Caco-2 (cell line): ENCODE data around the gene ZNF625. TPM values are rescaled to one million over a fixed set of nuclear protein-coding genes. Genes with fewer than 3 reads are reported as not detected.
A peak's percentile ranks its signal among the peaks of the same experiment; 100 is the strongest.

Source experiments
- BruUV-seq: library from RNA; stranded (reverse); fragments of 400-500 nt; replicated peaks from 2 replicates; lab custom pipeline; 2021; lab: Mats Ljungman, UMichigan
- CTCF ChIA-PET: fragments of 300-600 bp; sonication (Branson Sonifier 250); formaldehyde crosslinking; loops from one replicate; lab custom pipeline; 2022; ENCODE audit warnings: antibody characterized with exemption; lab: Charles Lee
- POLR2A ChIA-PET: fragments of 300-600 bp; sonication (Branson Sonifier 250); formaldehyde crosslinking; loops from one replicate; lab custom pipeline; 2022; ENCODE audit warnings: antibody characterized with exemption; lab: Charles Lee
- DNase-seq, 2 experiments: peaks; one replicate each; pipeline versions ENCODE4 v3.0.0 to v3.0.0-alpha.2; 2020 to 2022
- H3K27me3 ChIP-seq: replicated peaks from 2 replicates; pipeline ENCODE4 v1.6.0; 2011; ENCODE audit warnings: low read length; ENCODE audit not compliant: control insufficient read depth, insufficient read depth
- H3K36me3 ChIP-seq: 2 replicates; pipeline ENCODE4 v1.5.1; 2011; ENCODE audit warnings: low read length; ENCODE audit not compliant: control insufficient read depth, insufficient read depth
- H3K4me1 ChIP-seq: fragments of 250-450 bp; sonication (Bioruptor Pico); 2 replicates; pipeline ENCODE4 v1.5.1; 2020; ENCODE audit warnings: mild to moderate bottlenecking
- H3K4me3 ChIP-seq: 2 replicates; pipeline ENCODE4 v1.5.1; 2011; ENCODE audit warnings: low read depth, mild to moderate bottlenecking, control low read depth, low read length
- H3K9me3 ChIP-seq: fragments of 250-450 bp; sonication (Bioruptor Pico); 2 replicates; pipeline ENCODE4 v1.5.1; 2020; ENCODE audit warnings: mild to moderate bottlenecking, moderate library complexity
- H3K27ac Mint-ChIP-seq: one replicate; pipeline ENCODE4 v1.8.0; 2022; ENCODE audit warnings: mixed read lengths; ENCODE audit not compliant: unreplicated experiment
- H3K27me3 Mint-ChIP-seq: one replicate; pipeline ENCODE4 v1.8.0; 2022; ENCODE audit warnings: mixed read lengths; ENCODE audit not compliant: insufficient read depth, unreplicated experiment
- H3K36me3 Mint-ChIP-seq: one replicate; pipeline ENCODE4 v1.8.0; 2022; ENCODE audit warnings: mild to moderate bottlenecking, mixed read lengths; ENCODE audit not compliant: insufficient read depth, unreplicated experiment
- H3K4me1 Mint-ChIP-seq: one replicate; pipeline ENCODE4 v1.8.0; 2022; ENCODE audit warnings: low read depth, mixed read lengths; ENCODE audit not compliant: unreplicated experiment
- H3K4me3 Mint-ChIP-seq: one replicate; pipeline ENCODE4 v1.8.0; 2022; ENCODE audit warnings: mild to moderate bottlenecking, moderate library complexity, mixed read lengths; ENCODE audit not compliant: unreplicated experiment
- H3K9me3 Mint-ChIP-seq: one replicate; pipeline ENCODE4 v1.8.0; 2022; ENCODE audit warnings: mixed read lengths; ENCODE audit not compliant: unreplicated experiment
- intact Hi-C: fragments of 100-400 bp; cut with micrococcal nuclease; formaldehyde crosslinking; loops from one replicate; pipeline ENCODE4 v1.10.0; 2022; ENCODE audit not compliant: unreplicated experiment
- total RNA-seq: library from RNA; stranded (reverse); gene quantifications from 2 replicates; pipeline ENCODE4 v1.2.3, GENCODE V29; 2022
- TF ChIP-seq, protein P1 (sequence below), 2 experiments: fragments of 200-600 bp in 1 of 2; IDR thresholded peaks; 1 replicate in 1 of 2; 2 replicates in 1 of 2; pipeline versions ENCODE4 v1.5.1 to v1.8.0; 2011 to 2022; ENCODE audit warnings: antibody characterized with exemption in 1 of 2, control low read depth in 1 of 2, inconsistent platforms in 1 of 2, low read depth in 1 of 2, low read length in 1 of 2, mild to moderate bottlenecking in 1 of 2, moderate library complexity in 1 of 2; ENCODE audit not compliant: insufficient read depth in 1 of 2, severe bottlenecking in 1 of 2, unreplicated experiment in 1 of 2

Gene ZNF625
- total RNA-seq, 1 experiment from 2014 or later, result not detected

DNA sequence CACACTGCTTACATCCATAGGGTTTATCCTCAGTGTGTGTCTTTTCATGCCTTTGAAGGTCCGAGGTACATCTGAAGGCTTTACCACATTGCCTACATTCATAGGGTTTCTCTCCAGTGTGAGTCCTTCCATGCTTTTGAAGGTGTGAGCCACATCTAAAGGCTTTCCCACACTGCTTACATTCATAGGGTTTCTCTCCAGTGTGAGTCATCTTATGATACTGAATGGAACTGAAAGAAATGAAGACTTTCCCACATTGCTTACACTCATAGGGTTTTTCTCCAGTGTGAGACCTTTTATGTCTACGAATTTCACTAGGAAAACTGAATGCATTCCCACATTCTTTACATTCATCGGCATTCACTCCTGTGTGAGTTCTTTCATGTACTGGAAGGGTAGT, 23.5 kb downstream of the ZNF625 start:
- CTCF ChIA-PET, result no interaction called here
- POLR2A ChIA-PET, result no interaction called here
- Mint-ChIP-seq H3K4me3 (no peak overlapping the region), H3K36me3 (peaks cover 60% of the 10 kb centered on the region), H3K27me3 (no peaks in the 10 kb centered on the region), H3K9me3 (peaks cover 3% of the 10 kb centered on the region), H3K27ac (no peak overlapping the region), H3K4me1 (no peaks in the 10 kb centered on the region)
- DNase-seq, result no peak
- TF ChIP-seq, protein P1, sequence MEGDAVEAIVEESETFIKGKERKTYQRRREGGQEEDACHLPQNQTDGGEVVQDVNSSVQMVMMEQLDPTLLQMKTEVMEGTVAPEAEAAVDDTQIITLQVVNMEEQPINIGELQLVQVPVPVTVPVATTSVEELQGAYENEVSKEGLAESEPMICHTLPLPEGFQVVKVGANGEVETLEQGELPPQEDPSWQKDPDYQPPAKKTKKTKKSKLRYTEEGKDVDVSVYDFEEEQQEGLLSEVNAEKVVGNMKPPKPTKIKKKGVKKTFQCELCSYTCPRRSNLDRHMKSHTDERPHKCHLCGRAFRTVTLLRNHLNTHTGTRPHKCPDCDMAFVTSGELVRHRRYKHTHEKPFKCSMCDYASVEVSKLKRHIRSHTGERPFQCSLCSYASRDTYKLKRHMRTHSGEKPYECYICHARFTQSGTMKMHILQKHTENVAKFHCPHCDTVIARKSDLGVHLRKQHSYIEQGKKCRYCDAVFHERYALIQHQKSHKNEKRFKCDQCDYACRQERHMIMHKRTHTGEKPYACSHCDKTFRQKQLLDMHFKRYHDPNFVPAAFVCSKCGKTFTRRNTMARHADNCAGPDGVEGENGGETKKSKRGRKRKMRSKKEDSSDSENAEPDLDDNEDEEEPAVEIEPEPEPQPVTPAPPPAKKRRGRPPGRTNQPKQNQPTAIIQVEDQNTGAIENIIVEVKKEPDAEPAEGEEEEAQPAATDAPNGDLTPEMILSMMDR (IDR thresholded peaks at IDR 0.05; ENCODE audit: insufficient read depth in 1 of 2, low read depth in 1 of 2, low read length in 1 of 2, severe bottlenecking in 1 of 2, unreplicated experiment in 1 of 2), result no peak
- Histone ChIP-seq H3K36me3 (peaks cover 8% of the 10 kb centered on the region), H3K4me3 (no peak overlapping the region), H3K9me3 (peaks cover 17% of the 10 kb centered on the region), H3K27me3 (no peaks in the 10 kb centered on the region), H3K4me1 (no peaks in the 10 kb centered on the region)
- intact Hi-C loops, result no loop called here
- BruUV-seq, result no TSS peak

DNA sequence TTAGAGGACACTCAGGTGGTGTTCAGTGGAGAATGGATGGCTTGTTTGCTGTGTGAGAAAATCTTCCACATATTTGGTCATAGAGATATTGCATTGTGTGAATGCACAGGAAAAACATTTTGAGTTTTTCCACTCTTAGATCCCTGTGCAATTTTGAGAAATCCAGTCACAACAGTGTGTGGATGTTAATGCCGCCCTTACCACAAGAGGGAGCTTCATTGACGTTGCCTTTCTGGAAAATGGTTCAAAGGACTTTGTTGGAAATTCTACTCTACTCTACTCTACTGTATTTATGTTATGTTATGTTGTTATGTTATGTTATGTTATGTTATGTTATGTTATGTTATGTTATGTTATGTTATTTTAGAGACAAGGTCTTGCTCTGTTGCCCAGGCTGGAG, 29.8 kb downstream of the ZNF625 start:
- no peak for DNase-seq
- POLR2A ChIA-PET, result no interaction called here
- Histone ChIP-seq H3K4me3 (no peak overlapping the region), H3K9me3 (peaks cover 2% of the 10 kb centered on the region; the same call in 1 of the 2 replicates), H3K27me3 (no peaks in the 10 kb centered on the region), H3K36me3 (no peaks in the 10 kb centered on the region), H3K4me1 (no peaks in the 10 kb centered on the region)
- intact Hi-C loops, result no loop called here
- no peaks in the 10 kb centered on the region for H3K27me3 Mint-ChIP-seq
- no peak overlapping the region for H3K27ac Mint-ChIP-seq
- TF ChIP-seq, protein P1 (IDR thresholded peaks at IDR 0.05; ENCODE audit: insufficient read depth in 1 of 2, low read depth in 1 of 2, low read length in 1 of 2, severe bottlenecking in 1 of 2, unreplicated experiment in 1 of 2), result peak in 1 of 2 experiments; percentile 10
- H3K9me3 Mint-ChIP-seq, result peaks cover 9% of the 10 kb centered on the region
- no peak overlapping the region for H3K4me3 Mint-ChIP-seq
- peaks cover under 1% of the 10 kb centered on the region for H3K36me3 Mint-ChIP-seq
- no TSS peak for BruUV-seq
- CTCF ChIA-PET, result interaction anchor here (0.6 kb wide), 1 partner anchor 14 kb away, joined by 4 read pairs; the partner anchor contains the start of gene ZNF20
- no peaks in the 10 kb centered on the region for H3K4me1 Mint-ChIP-seq

DNA sequence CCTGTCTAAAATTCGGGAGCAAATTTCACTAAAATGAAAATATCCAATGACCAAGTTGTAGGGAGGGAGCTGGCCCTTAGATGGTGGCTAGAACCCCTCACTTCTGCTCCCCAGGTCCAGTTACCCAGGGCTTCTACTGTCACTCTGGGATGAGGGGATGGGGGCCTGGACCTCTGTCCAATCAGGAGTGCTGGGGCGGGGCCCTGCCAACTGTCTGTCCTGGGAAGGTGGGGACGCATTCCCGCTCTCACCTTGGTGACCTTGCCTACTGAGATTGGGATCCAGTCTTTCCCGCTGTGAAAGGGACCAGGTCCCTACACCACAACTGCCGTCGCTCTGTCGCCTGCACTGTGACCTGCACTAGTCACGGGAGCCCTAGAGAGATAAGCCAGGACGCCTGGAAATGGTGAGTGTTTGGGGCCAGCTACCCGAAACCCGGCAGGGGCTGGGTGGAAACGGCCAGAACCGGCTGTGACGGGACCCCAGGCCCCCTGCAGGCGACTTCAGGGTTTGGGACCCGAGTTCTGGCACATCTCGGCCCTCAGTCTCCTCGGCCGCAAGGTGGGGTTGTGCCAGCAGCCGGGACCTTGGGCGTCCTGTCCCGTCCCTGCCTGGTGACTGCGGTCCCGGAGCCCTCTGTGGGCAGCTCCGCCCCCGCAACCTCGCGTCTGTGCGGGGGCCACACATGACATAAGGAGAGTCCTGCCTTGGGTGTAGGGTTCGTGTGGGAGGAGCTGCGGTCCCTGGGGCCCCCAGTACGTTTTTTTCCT, 39.1 kb downstream of the ZNF625 start:
- TF ChIP-seq, protein P1 (IDR thresholded peaks at IDR 0.05; ENCODE audit: insufficient read depth in 1 of 2, low read depth in 1 of 2, low read length in 1 of 2, severe bottlenecking in 1 of 2, unreplicated experiment in 1 of 2), result no peak
- CTCF ChIA-PET, result no interaction called here
- no peak overlapping the region for H3K27ac Mint-ChIP-seq
- no TSS peak for BruUV-seq
- Histone ChIP-seq H3K4me1 (peaks cover 4% of the 10 kb centered on the region; the same call in 1 of the 2 replicates), H3K4me3 (no peak overlapping the region), H3K9me3 (peaks cover 9% of the 10 kb centered on the region; the same call in 1 of the 2 replicates), H3K27me3 (no peaks in the 10 kb centered on the region), H3K36me3 (no peaks in the 10 kb centered on the region)
- DNase-seq, result no peak
- H3K9me3 Mint-ChIP-seq, result peaks cover 9% of the 10 kb centered on the region
- POLR2A ChIA-PET, result no interaction called here
- H3K36me3 Mint-ChIP-seq, result no peaks in the 10 kb centered on the region
- no peak overlapping the region for H3K4me3 Mint-ChIP-seq
- no peaks in the 10 kb centered on the region for H3K4me1 Mint-ChIP-seq
- intact Hi-C loops, result no loop called here
- H3K27me3 Mint-ChIP-seq, result no peaks in the 10 kb centered on the region
